HepG2 (cell line): ENCODE measurements around the gene ITGA6. TPM values are rescaled to one million over a fixed set of nuclear protein-coding genes. Genes with fewer than 3 reads are reported as not detected.

ENCODE experiments used
- SP5 ChIP-seq: IDR thresholded peaks from 2 replicates; pipeline ENCODE4 v1.6.1; 2016; ENCODE audit warnings: low read depth, borderline replicate concordance
- TCF12 ChIP-seq, 2 experiments: fragments of 450-650 bp in 1 of 2; sonication (generic) in 1 of 2; formaldehyde crosslinking in 1 of 2; IDR thresholded peaks; 2 replicates each; pipeline versions ENCODE4 v1.6.1 to v1.8.0; 2017 to 2022; ENCODE audit warnings: antibody characterized with exemption in 1 of 2, mild to moderate bottlenecking in 1 of 2, missing genetic modification reagents in 1 of 2, moderate library complexity in 1 of 2
- ZNF136 ChIP-seq: sonication (generic); formaldehyde crosslinking; IDR thresholded peaks from 2 replicates; pipeline ENCODE4 v1.8.1; 2022; ENCODE audit warnings: low read depth, mild to moderate bottlenecking, moderate library complexity, missing genetic modification reagents
- ZNF562 ChIP-seq: sonication (generic); formaldehyde crosslinking; IDR thresholded peaks from 2 replicates; pipeline ENCODE4 v1.8.0; 2022; ENCODE audit warnings: missing genetic modification reagents, borderline replicate concordance
- polyA plus RNA-seq, 8 experiments: library from polyadenylated mRNA; depleted of rRNA in 3 of 8; stranded (reverse) in 7 of 8; unstranded in 1 of 8; fragments of >200 nt; fragmentation: Illumina TruSeq in 4 of 8; extraction: Trizol in 4 of 8; gene quantifications; 2 replicates each; pipeline versions ENCODE4 v1.2.1 to v1.2.3, GENCODE V29; 2011 to 2016; ENCODE audit warnings: low read depth in 4 of 8, missing spikeins in 1 of 8, mixed read lengths in 1 of 8; ENCODE audit not compliant: insufficient read depth in 1 of 8
- total RNA-seq, 5 experiments: library from RNA; depleted of rRNA; stranded (reverse); fragments of >200 nt; fragmentation: Illumina TruSeq; extraction: Trizol; gene quantifications; 2 replicates each; pipeline ENCODE4 v1.2.3, GENCODE V29; 2016; ENCODE audit warnings: low read depth in 1 of 5
- TF ChIP-seq, protein P1 (sequence below), 2 experiments: fragments of 450-650 bp in 1 of 2; sonication (generic) in 1 of 2; formaldehyde crosslinking in 1 of 2; IDR thresholded peaks; 2 replicates each; pipeline versions ENCODE4 v1.6.1 to v1.8.0; 2016 to 2022; ENCODE audit warnings: antibody characterized with exemption in 1 of 2, mild to moderate bottlenecking in 1 of 2, missing genetic modification reagents in 1 of 2
- TF ChIP-seq, protein P2 (sequence below): sonication (generic); formaldehyde crosslinking; IDR thresholded peaks from 2 replicates; pipeline ENCODE4 v1.4.0; 2020; ENCODE audit warnings: missing genetic modification reagents, borderline replicate concordance
- TF ChIP-seq, protein P3 (sequence below): sonication (generic); formaldehyde crosslinking; IDR thresholded peaks from 2 replicates; pipeline ENCODE4 v1.5.1; 2020; ENCODE audit warnings: mild to moderate bottlenecking, missing genetic modification reagents, borderline replicate concordance
- TF ChIP-seq, protein P4 (sequence below): sonication (generic); formaldehyde crosslinking; IDR thresholded peaks from 2 replicates; pipeline ENCODE4 v1.5.1; 2020; ENCODE audit warnings: missing genetic modification reagents, mild to moderate bottlenecking, borderline replicate concordance

ITGA6 gene
- total and polyA plus RNA-seq, 2 of the 13 experiments (the other 11 are each of a cell fraction or from before 2014, with no cell fraction given) = 24.0 to 92.5 TPM

- TF ChIP-seq SP5 (CRISPR knock-in tag) (peak; percentile 92), TCF12 (IDR thresholded peaks at IDR 0.05) (no peak), TCF12 (CRISPR knock-in tag; IDR thresholded peaks at IDR 0.05) (peak; percentile 79; the same call in 1 of the 2 replicates), ZNF562 (CRISPR knock-in tag) (0 out of 2 replicates have a peak, but pooled peaks have one; percentile 28), ZNF136 (CRISPR knock-in tag) (no peak)
- TF ChIP-seq, protein P1, sequence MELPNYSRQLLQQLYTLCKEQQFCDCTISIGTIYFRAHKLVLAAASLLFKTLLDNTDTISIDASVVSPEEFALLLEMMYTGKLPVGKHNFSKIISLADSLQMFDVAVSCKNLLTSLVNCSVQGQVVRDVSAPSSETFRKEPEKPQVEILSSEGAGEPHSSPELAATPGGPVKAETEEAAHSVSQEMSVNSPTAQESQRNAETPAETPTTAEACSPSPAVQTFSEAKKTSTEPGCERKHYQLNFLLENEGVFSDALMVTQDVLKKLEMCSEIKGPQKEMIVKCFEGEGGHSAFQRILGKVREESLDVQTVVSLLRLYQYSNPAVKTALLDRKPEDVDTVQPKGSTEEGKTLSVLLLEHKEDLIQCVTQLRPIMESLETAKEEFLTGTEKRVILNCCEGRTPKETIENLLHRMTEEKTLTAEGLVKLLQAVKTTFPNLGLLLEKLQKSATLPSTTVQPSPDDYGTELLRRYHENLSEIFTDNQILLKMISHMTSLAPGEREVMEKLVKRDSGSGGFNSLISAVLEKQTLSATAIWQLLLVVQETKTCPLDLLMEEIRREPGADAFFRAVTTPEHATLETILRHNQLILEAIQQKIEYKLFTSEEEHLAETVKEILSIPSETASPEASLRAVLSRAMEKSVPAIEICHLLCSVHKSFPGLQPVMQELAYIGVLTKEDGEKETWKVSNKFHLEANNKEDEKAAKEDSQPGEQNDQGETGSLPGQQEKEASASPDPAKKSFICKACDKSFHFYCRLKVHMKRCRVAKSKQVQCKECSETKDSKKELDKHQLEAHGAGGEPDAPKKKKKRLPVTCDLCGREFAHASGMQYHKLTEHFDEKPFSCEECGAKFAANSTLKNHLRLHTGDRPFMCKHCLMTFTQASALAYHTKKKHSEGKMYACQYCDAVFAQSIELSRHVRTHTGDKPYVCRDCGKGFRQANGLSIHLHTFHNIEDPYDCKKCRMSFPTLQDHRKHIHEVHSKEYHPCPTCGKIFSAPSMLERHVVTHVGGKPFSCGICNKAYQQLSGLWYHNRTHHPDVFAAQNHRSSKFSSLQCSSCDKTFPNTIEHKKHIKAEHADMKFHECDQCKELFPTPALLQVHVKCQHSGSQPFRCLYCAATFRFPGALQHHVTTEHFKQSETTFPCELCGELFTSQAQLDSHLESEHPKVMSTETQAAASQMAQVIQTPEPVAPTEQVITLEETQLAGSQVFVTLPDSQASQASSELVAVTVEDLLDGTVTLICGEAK (IDR thresholded peaks at IDR 0.05) = no peak
- TF ChIP-seq, protein P1 (CRISPR knock-in tag; IDR thresholded peaks at IDR 0.05) = peak; percentile 68
- TF ChIP-seq, protein P2, sequence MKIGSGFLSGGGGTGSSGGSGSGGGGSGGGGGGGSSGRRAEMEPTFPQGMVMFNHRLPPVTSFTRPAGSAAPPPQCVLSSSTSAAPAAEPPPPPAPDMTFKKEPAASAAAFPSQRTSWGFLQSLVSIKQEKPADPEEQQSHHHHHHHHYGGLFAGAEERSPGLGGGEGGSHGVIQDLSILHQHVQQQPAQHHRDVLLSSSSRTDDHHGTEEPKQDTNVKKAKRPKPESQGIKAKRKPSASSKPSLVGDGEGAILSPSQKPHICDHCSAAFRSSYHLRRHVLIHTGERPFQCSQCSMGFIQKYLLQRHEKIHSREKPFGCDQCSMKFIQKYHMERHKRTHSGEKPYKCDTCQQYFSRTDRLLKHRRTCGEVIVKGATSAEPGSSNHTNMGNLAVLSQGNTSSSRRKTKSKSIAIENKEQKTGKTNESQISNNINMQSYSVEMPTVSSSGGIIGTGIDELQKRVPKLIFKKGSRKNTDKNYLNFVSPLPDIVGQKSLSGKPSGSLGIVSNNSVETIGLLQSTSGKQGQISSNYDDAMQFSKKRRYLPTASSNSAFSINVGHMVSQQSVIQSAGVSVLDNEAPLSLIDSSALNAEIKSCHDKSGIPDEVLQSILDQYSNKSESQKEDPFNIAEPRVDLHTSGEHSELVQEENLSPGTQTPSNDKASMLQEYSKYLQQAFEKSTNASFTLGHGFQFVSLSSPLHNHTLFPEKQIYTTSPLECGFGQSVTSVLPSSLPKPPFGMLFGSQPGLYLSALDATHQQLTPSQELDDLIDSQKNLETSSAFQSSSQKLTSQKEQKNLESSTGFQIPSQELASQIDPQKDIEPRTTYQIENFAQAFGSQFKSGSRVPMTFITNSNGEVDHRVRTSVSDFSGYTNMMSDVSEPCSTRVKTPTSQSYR = peak; percentile 35; the same call in 1 of the 2 replicates
- TF ChIP-seq, protein P3, sequence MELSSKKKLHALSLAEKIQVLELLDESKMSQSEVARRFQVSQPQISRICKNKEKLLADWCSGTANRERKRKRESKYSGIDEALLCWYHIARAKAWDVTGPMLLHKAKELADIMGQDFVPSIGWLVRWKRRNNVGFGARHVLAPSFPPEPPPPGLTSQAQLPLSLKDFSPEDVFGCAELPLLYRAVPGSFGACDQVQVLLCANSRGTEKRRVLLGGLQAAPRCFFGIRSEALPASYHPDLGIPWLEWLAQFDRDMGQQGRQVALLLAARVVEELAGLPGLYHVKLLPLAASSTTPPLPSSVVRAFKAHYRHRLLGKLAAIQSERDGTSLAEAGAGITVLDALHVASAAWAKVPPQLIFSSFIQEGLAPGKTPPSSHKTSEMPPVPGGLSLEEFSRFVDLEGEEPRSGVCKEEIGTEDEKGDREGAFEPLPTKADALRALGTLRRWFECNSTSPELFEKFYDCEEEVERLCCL (CRISPR knock-in tag) = no peak
- TF ChIP-seq, protein P4, sequence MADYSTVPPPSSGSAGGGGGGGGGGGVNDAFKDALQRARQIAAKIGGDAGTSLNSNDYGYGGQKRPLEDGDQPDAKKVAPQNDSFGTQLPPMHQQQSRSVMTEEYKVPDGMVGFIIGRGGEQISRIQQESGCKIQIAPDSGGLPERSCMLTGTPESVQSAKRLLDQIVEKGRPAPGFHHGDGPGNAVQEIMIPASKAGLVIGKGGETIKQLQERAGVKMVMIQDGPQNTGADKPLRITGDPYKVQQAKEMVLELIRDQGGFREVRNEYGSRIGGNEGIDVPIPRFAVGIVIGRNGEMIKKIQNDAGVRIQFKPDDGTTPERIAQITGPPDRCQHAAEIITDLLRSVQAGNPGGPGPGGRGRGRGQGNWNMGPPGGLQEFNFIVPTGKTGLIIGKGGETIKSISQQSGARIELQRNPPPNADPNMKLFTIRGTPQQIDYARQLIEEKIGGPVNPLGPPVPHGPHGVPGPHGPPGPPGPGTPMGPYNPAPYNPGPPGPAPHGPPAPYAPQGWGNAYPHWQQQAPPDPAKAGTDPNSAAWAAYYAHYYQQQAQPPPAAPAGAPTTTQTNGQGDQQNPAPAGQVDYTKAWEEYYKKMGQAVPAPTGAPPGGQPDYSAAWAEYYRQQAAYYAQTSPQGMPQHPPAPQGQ = no peak
Measured at GRCh38 chr2:172427256-172427989, at the start of gene ITGA6 (continued).
